22Rv1 (cell line): ENCODE data around the gene COL4A2.

Source experiments
- ZFX ChIP-seq: fragments of 450-650 bp; IDR thresholded peaks from 2 replicates; pipeline ENCODE4 v1.6.1; 2017; ENCODE audit warnings: antibody characterized with exemption, borderline replicate concordance
- TF ChIP-seq, protein P1 (sequence below): fragments of 450-650 bp; IDR thresholded peaks from 2 replicates; pipeline ENCODE4 v1.5.1; 2017; ENCODE audit warnings: mild to moderate bottlenecking

DNA sequence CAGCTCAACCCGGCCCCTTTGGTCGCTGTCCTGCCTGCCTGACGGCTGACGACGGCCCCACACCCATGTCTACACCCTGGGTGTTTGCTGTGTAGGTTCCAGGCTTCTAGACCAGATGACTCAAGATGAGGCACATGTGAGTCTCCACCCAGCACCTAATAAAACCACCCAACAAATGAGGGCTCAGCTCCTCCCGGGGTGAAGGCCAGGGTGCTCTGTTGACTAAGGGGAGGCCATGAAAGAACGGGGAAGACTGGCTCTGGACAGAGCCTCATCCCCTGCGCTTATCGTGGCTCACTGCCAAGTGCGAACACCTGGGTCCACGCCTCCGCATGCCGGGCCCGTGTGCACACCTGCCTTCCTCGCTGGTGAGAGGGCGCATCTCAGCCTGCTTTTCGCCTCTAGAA lies 39.6 kb downstream of the COL4A2 start:
- TF ChIP-seq, protein P1, sequence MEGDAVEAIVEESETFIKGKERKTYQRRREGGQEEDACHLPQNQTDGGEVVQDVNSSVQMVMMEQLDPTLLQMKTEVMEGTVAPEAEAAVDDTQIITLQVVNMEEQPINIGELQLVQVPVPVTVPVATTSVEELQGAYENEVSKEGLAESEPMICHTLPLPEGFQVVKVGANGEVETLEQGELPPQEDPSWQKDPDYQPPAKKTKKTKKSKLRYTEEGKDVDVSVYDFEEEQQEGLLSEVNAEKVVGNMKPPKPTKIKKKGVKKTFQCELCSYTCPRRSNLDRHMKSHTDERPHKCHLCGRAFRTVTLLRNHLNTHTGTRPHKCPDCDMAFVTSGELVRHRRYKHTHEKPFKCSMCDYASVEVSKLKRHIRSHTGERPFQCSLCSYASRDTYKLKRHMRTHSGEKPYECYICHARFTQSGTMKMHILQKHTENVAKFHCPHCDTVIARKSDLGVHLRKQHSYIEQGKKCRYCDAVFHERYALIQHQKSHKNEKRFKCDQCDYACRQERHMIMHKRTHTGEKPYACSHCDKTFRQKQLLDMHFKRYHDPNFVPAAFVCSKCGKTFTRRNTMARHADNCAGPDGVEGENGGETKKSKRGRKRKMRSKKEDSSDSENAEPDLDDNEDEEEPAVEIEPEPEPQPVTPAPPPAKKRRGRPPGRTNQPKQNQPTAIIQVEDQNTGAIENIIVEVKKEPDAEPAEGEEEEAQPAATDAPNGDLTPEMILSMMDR = no peak
- TF ChIP-seq ZFX = no peak
